Glomerular visceral epithelial cell (primary cell): ENCODE results near the gene ZSCAN26.
"Not testable (repeated sequence)": the region's sequence is repeated elsewhere in the genome, so short reads cannot be mapped to it uniquely, and the experiment has no call there.

ENCODE experiments used
- DNase-seq: peaks from one replicate; pipeline ENCODE4 v3.0.0-alpha.2; 2016; ENCODE audit errors: extremely low spot score

Gene ZSCAN26

GRCh38 chr6:28317866-28318265 is 50.9 kb downstream of the ZSCAN26 start:
- DNase-seq = not testable (repeated sequence)

GRCh38 chr6:28322661-28323060 is 55.7 kb downstream of the ZSCAN26 start:
- no peak for DNase-seq

GRCh38 chr6:28323813-28324424 is 57.0 kb downstream of the ZSCAN26 start:
- no peak for DNase-seq

- DNase-seq = no peak
Measured at GRCh38 chr6:28326371-28326948, 59.5 kb downstream of the ZSCAN26 start.
